Naive thymus-derived CD8-positive, alpha-beta T cell (primary cell): ENCODE results near the gene ESYT2. TPM values are rescaled to one million over a fixed set of nuclear protein-coding genes. Genes with fewer than 3 reads are reported as not detected.

ENCODE experiments used
- ATAC-seq, 2 donors: fragments of 150-1000 bp; cut with Tn5 transposase in 1 of 2; sonication (Bioruptor Pico), chemical (Tn5 transposase) in 1 of 2; 1 replicate in 1 of 2; 2 replicates in 1 of 2; pipeline ENCODE4 v1.10.0; 2021; ENCODE audit warnings: mild to moderate bottlenecking in 2 of 2, moderate library complexity in 2 of 2
- POLR2A ChIA-PET: fragments of 350-600 bp; sonication (Branson Sonifier 250); formaldehyde crosslinking; loops from one replicate; lab custom pipeline; 2021; ENCODE audit warnings: antibody characterized with exemption; lab: Charles Lee
- DNase-seq, 10 donors: peaks; one replicate each; pipeline versions ENCODE4 v3.0.0 to v3.0.0-alpha.2; 2020 to 2022
- H3K27ac Mint-ChIP-seq, 10 donors: one replicate each; pipeline ENCODE4 v1.8.0; 2020 to 2022; ENCODE audit warnings: mild to moderate bottlenecking in 10 of 10, mixed read lengths in 10 of 10, moderate library complexity in 4 of 10, inconsistent platforms in 1 of 10
- H3K27me3 Mint-ChIP-seq, 5 donors: one replicate each; pipeline ENCODE4 v1.8.0; 2021 to 2022; ENCODE audit warnings: mixed read lengths in 5 of 5
- H3K36me3 Mint-ChIP-seq, 3 donors: one replicate each; pipeline ENCODE4 v1.8.0; 2020 to 2022; ENCODE audit warnings: mixed read lengths in 3 of 3, mild to moderate bottlenecking in 2 of 3, inconsistent platforms in 1 of 3
- H3K4me1 Mint-ChIP-seq, 4 donors: one replicate each; pipeline ENCODE4 v1.8.0; 2021 to 2022; ENCODE audit warnings: mixed read lengths in 4 of 4
- H3K4me3 Mint-ChIP-seq, 10 donors: one replicate each; pipeline ENCODE4 v1.8.0; 2020 to 2022; ENCODE audit warnings: mild to moderate bottlenecking in 10 of 10, mixed read lengths in 10 of 10, moderate library complexity in 6 of 10, inconsistent platforms in 1 of 10
- H3K9me3 Mint-ChIP-seq, 9 donors: one replicate each; pipeline ENCODE4 v1.8.0; 2020 to 2022; ENCODE audit warnings: mixed read lengths in 9 of 9, mild to moderate bottlenecking in 3 of 9, inconsistent platforms in 1 of 9, moderate library complexity in 1 of 9
- polyA plus RNA-seq, 3 donors: library from polyadenylated mRNA; unstranded; fragments of 300-500 nt; fragmentation: Illumina TruSeq; gene quantifications; one replicate each; pipeline ENCODE4 v1.2.3, GENCODE V29; 2021
- total RNA-seq, 8 experiments: library from RNA in 2 of 8; stranded (reverse) in 2 of 8; gene quantifications; one replicate each; pipeline ENCODE4 v1.2.3 and lab custom pipeline; 2021 to 2026

The ESYT2 gene
- total and polyA plus RNA-seq, 5 experiments from 2014 or later, result 58.6 to 105 (median 93.3) TPM

- POLR2A ChIA-PET, result interaction anchor here (0.7 to 1.4 kb wide), 2 partner anchors 19 to 69 kb away, joined by 3 read pairs; partner anchors contain the start of gene ESYT2
- Mint-ChIP-seq H3K4me3 (no peak overlapping the region), H3K4me1 (peaks cover 0 to 30% (median 16%) of the 10 kb centered on the region in 4 donors), H3K27ac (peak overlapping the region in 2 of 10 donors; percentile 15 to 31), H3K27me3 (no peaks in the 10 kb centered on the region), H3K36me3 (peaks cover 6 to 87% (median 24%) of the 10 kb centered on the region in 3 donors), H3K9me3 (no peaks in the 10 kb centered on the region)
- no peak for ATAC-seq
- DNase-seq, result no peak
Measured at GRCh38 chr7:158759749-158760444, 69.4 kb downstream of the ESYT2 start.

- POLR2A ChIA-PET, result no interaction called here
- Mint-ChIP-seq H3K4me3 (no peak overlapping the region), H3K9me3 (no peaks in the 10 kb centered on the region), H3K36me3 (peaks cover 6 to 87% (median 20%) of the 10 kb centered on the region in 3 donors), H3K27me3 (no peaks in the 10 kb centered on the region), H3K4me1 (peaks cover 0 to 25% (median 14%) of the 10 kb centered on the region in 4 donors), H3K27ac (peak overlapping the region in 2 of 10 donors; percentile 3 to 44)
- DNase-seq, result no peak
- no peak for ATAC-seq
Measured at GRCh38 chr7:158759245-158759614, 70.1 kb downstream of the ESYT2 start.

GRCh38 chr7:158758586-158759244, 70.6 kb downstream of the ESYT2 start:
- Mint-ChIP-seq H3K4me1 (peaks cover 0 to 25% (median 15%) of the 10 kb centered on the region in 4 donors), H3K4me3 (no peak overlapping the region), H3K27ac (peak overlapping the region in 5 of 10 donors; percentile 3 to 44 (median 22)), H3K36me3 (peaks cover 6 to 86% (median 20%) of the 10 kb centered on the region in 3 donors), H3K9me3 (no peaks in the 10 kb centered on the region), H3K27me3 (no peaks in the 10 kb centered on the region)
- DNase-seq (no peak), ATAC-seq (no peak)
- POLR2A ChIA-PET, result no interaction called here

GRCh38 chr7:158757404-158757989, 71.8 kb downstream of the ESYT2 start:
- H3K36me3 Mint-ChIP-seq, result peaks cover 6 to 88% (median 24%) of the 10 kb centered on the region in 3 donors
- peak overlapping the region in 2 of 10 donors; percentile 19 to 67 for H3K27ac Mint-ChIP-seq
- POLR2A ChIA-PET, result interaction anchor here (0.6 kb wide), 1 partner anchor 53 kb away, joined by 3 read pairs; the partner anchor contains the start of gene NCAPG2

GRCh38 chr7:158754746-158755444, 74.4 kb downstream of the ESYT2 start:
- H3K36me3 Mint-ChIP-seq, result peaks cover 0 to 81% (median 22%) of the 10 kb centered on the region in 3 donors
- peak overlapping the region in 6 of 10 donors; percentile 1 to 65 (median 19) for H3K27ac Mint-ChIP-seq
- ATAC-seq (no peak), DNase-seq (no peak)
- H3K4me1 Mint-ChIP-seq, result peaks cover 0 to 8% (median 4%) of the 10 kb centered on the region in 4 donors
- no peaks in the 10 kb centered on the region for H3K9me3 Mint-ChIP-seq
- POLR2A ChIA-PET, result interaction anchor here (0.9 kb wide), 1 partner anchor 74 kb away, joined by 3 read pairs; the partner anchor contains the start of gene ESYT2
- no peak overlapping the region for H3K4me3 Mint-ChIP-seq
- H3K27me3 Mint-ChIP-seq, result no peaks in the 10 kb centered on the region

More at GRCh38 chr7:158757404-158757989, 71.8 kb downstream of the ESYT2 start:
- Mint-ChIP-seq H3K9me3 (no peaks in the 10 kb centered on the region), H3K4me3 (no peak overlapping the region), H3K4me1 (peaks cover 0 to 25% (median 15%) of the 10 kb centered on the region in 4 donors), H3K27me3 (no peaks in the 10 kb centered on the region)
- DNase-seq (no peak), ATAC-seq (no peak)

GRCh38 chr7:158753900-158754299, 75.4 kb downstream of the ESYT2 start:
- Mint-ChIP-seq H3K36me3 (peaks cover 0 to 80% (median 24%) of the 10 kb centered on the region in 3 donors), H3K4me1 (peaks cover 0 to 8% (median 4%) of the 10 kb centered on the region in 4 donors)
- ATAC-seq, result no peak

GRCh38 chr7:158751751-158752150, 77.6 kb downstream of the ESYT2 start:
- no peaks in the 10 kb centered on the region for H3K27me3 Mint-ChIP-seq
- H3K27ac Mint-ChIP-seq, result peak overlapping the region in 2 of 10 donors; percentile 16 to 24
- no peaks in the 10 kb centered on the region for H3K9me3 Mint-ChIP-seq
- H3K4me3 Mint-ChIP-seq, result no peak overlapping the region
- peaks cover 0 to 80% (median 26%) of the 10 kb centered on the region in 3 donors for H3K36me3 Mint-ChIP-seq
- no peak for DNase-seq
- POLR2A ChIA-PET, result no interaction called here
- peaks cover 0 to 2% (median 0%) of the 10 kb centered on the region in 4 donors for H3K4me1 Mint-ChIP-seq
- no peak for ATAC-seq

More at GRCh38 chr7:158753900-158754299, 75.4 kb downstream of the ESYT2 start:
- no peak overlapping the region for H3K4me3 Mint-ChIP-seq
- no peaks in the 10 kb centered on the region for H3K27me3 Mint-ChIP-seq
- POLR2A ChIA-PET, result interaction anchor here (1.5 kb wide), 1 partner anchor 75 kb away, joined by 3 read pairs; no protein-coding TSS in a partner anchor
- peak overlapping the region in 1 of 10 donors; percentile 58 for H3K27ac Mint-ChIP-seq
- no peak for DNase-seq
- H3K9me3 Mint-ChIP-seq, result no peaks in the 10 kb centered on the region

- Mint-ChIP-seq H3K9me3 (no peaks in the 10 kb centered on the region), H3K27me3 (no peaks in the 10 kb centered on the region), H3K36me3 (peaks cover 0 to 80% (median 29%) of the 10 kb centered on the region in 3 donors), H3K27ac (no peak overlapping the region), H3K4me3 (no peak overlapping the region), H3K4me1 (peaks cover 0 to 2% (median 0%) of the 10 kb centered on the region in 4 donors)
- ATAC-seq (no peak), DNase-seq (no peak)
- POLR2A ChIA-PET, result no interaction called here
Measured at GRCh38 chr7:158751199-158751598, 78.1 kb downstream of the ESYT2 start.

- ATAC-seq (no peak), DNase-seq (no peak)
- Mint-ChIP-seq H3K9me3 (no peaks in the 10 kb centered on the region), H3K4me1 (peaks cover 0 to 2% (median 0%) of the 10 kb centered on the region in 4 donors), H3K27ac (peak overlapping the region in 2 of 10 donors; percentile 23 to 60), H3K4me3 (no peak overlapping the region), H3K27me3 (no peaks in the 10 kb centered on the region), H3K36me3 (peaks cover 0 to 82% (median 28%) of the 10 kb centered on the region in 3 donors)
- POLR2A ChIA-PET, result no interaction called here
Measured at GRCh38 chr7:158750702-158751101, 78.6 kb downstream of the ESYT2 start.

GRCh38 chr7:158749396-158749795, 79.9 kb downstream of the ESYT2 start:
- Mint-ChIP-seq H3K36me3 (peaks cover 0 to 80% (median 26%) of the 10 kb centered on the region in 3 donors), H3K27me3 (no peaks in the 10 kb centered on the region), H3K27ac (peak overlapping the region in 2 of 10 donors; percentile 25 to 49), H3K4me3 (no peak overlapping the region), H3K4me1 (peaks cover 0 to 2% (median 0%) of the 10 kb centered on the region in 4 donors), H3K9me3 (no peaks in the 10 kb centered on the region)
- POLR2A ChIA-PET, result no interaction called here
- ATAC-seq (no peak), DNase-seq (no peak)

GRCh38 chr7:158748335-158748734, 81.0 kb downstream of the ESYT2 start:
- Mint-ChIP-seq H3K27me3 (no peaks in the 10 kb centered on the region), H3K9me3 (no peaks in the 10 kb centered on the region), H3K36me3 (peaks cover 0 to 82% (median 28%) of the 10 kb centered on the region in 3 donors), H3K27ac (no peak overlapping the region), H3K4me1 (no peaks in the 10 kb centered on the region), H3K4me3 (no peak overlapping the region)
- no peak for ATAC-seq
- DNase-seq, result no peak
- POLR2A ChIA-PET, result no interaction called here

GRCh38 chr7:158747408-158747807, 81.9 kb downstream of the ESYT2 start:
- H3K27me3 Mint-ChIP-seq, result no peaks in the 10 kb centered on the region
- H3K4me3 Mint-ChIP-seq, result no peak overlapping the region
- H3K4me1 Mint-ChIP-seq, result no peaks in the 10 kb centered on the region
- DNase-seq (no peak), ATAC-seq (no peak)
- H3K36me3 Mint-ChIP-seq, result peaks cover 0 to 84% (median 27%) of the 10 kb centered on the region in 3 donors
- peak overlapping the region in 5 of 10 donors; percentile 5 to 83 (median 16) for H3K27ac Mint-ChIP-seq
- POLR2A ChIA-PET, result no interaction called here
- no peaks in the 10 kb centered on the region for H3K9me3 Mint-ChIP-seq
